WTC11 (cell line): ENCODE results near the gene LEAP2.

Experiments used
- ATF3 ChIP-seq: sonication (generic); formaldehyde crosslinking; conservative IDR thresholded peaks from 2 replicates; pipeline ENCODE4 v1.8.1; 2022; ENCODE audit warnings: mild to moderate bottlenecking, missing genetic modification reagents
- CTCF ChIP-seq: fragments of 200-600 bp; IDR thresholded peaks from 2 replicates; pipeline ENCODE4 v1.8.0; 2022; ENCODE audit warnings: antibody characterized with exemption
- FOXP1 ChIP-seq: sonication (generic); formaldehyde crosslinking; IDR thresholded peaks from 2 replicates; pipeline ENCODE4 v1.8.0; 2022; ENCODE audit warnings: missing genetic modification reagents, mild to moderate bottlenecking, moderate library complexity, borderline replicate concordance
- NFATC4 ChIP-seq: fragments of 250-450 bp; sonication (Bioruptor Pico); IDR thresholded peaks from 2 replicates; pipeline ENCODE4 v1.9.0; 2021; ENCODE audit warnings: mild to moderate bottlenecking
- TEAD1 ChIP-seq: sonication (generic); formaldehyde crosslinking; IDR thresholded peaks from 2 replicates; pipeline ENCODE4 v1.8.0; 2022; ENCODE audit warnings: mild to moderate bottlenecking, missing genetic modification reagents

- no peak for TF ChIP-seq ATF3 (CRISPR knock-in tag)
- no peak for TF ChIP-seq FOXP1 (CRISPR knock-in tag)
- TF ChIP-seq CTCF = no peak
- TF ChIP-seq NFATC4 (CRISPR knock-in tag) = no peak
- peak; percentile 28; the same call in 1 of the 2 replicates for TF ChIP-seq TEAD1
Observed at GRCh38 chr5:132866342-132867045, 7.0 kb upstream of the LEAP2 start, which contains the start of the genes GDF9 and UQCRQ.
